ENCODE results near the gene OPTN. TPM values are rescaled to one million over a fixed set of nuclear protein-coding genes. Genes with fewer than 3 reads are reported as not detected.

OPTN gene
- total RNA-seq, 1 experiment from 2014 or later: 48.9 TPM

GRCh38 chr10:13136651-13137050 lies 36.7 kb downstream of the OPTN start:
- no peaks in the 10 kb centered on the region for H3K4me1 Mint-ChIP-seq (ENCODE audit: low read depth, unreplicated experiment)
- no peak overlapping the region for H3K4me3 Mint-ChIP-seq (ENCODE audit: low read depth, unreplicated experiment)
- CTCF ChIA-PET: interaction anchor here (0.7 kb wide), 1 partner anchor 736 kb away, joined by 6 read pairs; no protein-coding TSS in a partner anchor
- DNase-seq: no peak
- no TSS peak for BruUV-seq (replicated peaks)
- H3K27ac Mint-ChIP-seq (ENCODE audit: unreplicated experiment): no peak overlapping the region
- peaks cover 11% of the 10 kb centered on the region for H3K36me3 Mint-ChIP-seq (ENCODE audit: insufficient read depth, unreplicated experiment)
- H3K9me3 Mint-ChIP-seq (ENCODE audit: low read depth, unreplicated experiment): no peaks in the 10 kb centered on the region
- no peaks in the 10 kb centered on the region for H3K27me3 Mint-ChIP-seq (ENCODE audit: unreplicated experiment)
- intact Hi-C loops (cut with micrococcal nuclease; ENCODE audit: unreplicated experiment): no loop called here
- TF ChIP-seq CTCF (IDR thresholded peaks at IDR 0.05; ENCODE audit: unreplicated experiment): no peak

- no peaks in the 10 kb centered on the region for H3K9me3 Mint-ChIP-seq (ENCODE audit: low read depth, unreplicated experiment)
- no peak for DNase-seq
- H3K27ac Mint-ChIP-seq (ENCODE audit: unreplicated experiment): no peak overlapping the region
- no peak for TF ChIP-seq CTCF (IDR thresholded peaks at IDR 0.05; ENCODE audit: unreplicated experiment)
- no peak overlapping the region for H3K4me3 Mint-ChIP-seq (ENCODE audit: low read depth, unreplicated experiment)
- CTCF ChIA-PET: no interaction called here
- BruUV-seq (replicated peaks): no TSS peak
- H3K36me3 Mint-ChIP-seq (ENCODE audit: insufficient read depth, unreplicated experiment): peaks cover 5% of the 10 kb centered on the region
- intact Hi-C loops (cut with micrococcal nuclease; ENCODE audit: unreplicated experiment): no loop called here
- H3K27me3 Mint-ChIP-seq (ENCODE audit: unreplicated experiment): no peaks in the 10 kb centered on the region
- no peaks in the 10 kb centered on the region for H3K4me1 Mint-ChIP-seq (ENCODE audit: low read depth, unreplicated experiment)
Measured at GRCh38 chr10:13139150-13139549, 39.2 kb downstream of the OPTN start.

- intact Hi-C loops (cut with micrococcal nuclease; ENCODE audit: unreplicated experiment): no loop called here
- no peaks in the 10 kb centered on the region for H3K4me1 Mint-ChIP-seq (ENCODE audit: low read depth, unreplicated experiment)
- no peak for DNase-seq
- H3K4me3 Mint-ChIP-seq (ENCODE audit: low read depth, unreplicated experiment): no peak overlapping the region
- no peak for TF ChIP-seq CTCF (IDR thresholded peaks at IDR 0.05; ENCODE audit: unreplicated experiment)
- CTCF ChIA-PET: no interaction called here
- BruUV-seq (replicated peaks): no TSS peak
- H3K27me3 Mint-ChIP-seq (ENCODE audit: unreplicated experiment): no peaks in the 10 kb centered on the region
- H3K27ac Mint-ChIP-seq (ENCODE audit: unreplicated experiment): no peak overlapping the region
- peaks cover 5% of the 10 kb centered on the region for H3K36me3 Mint-ChIP-seq (ENCODE audit: insufficient read depth, unreplicated experiment)
- peaks cover 1% of the 10 kb centered on the region for H3K9me3 Mint-ChIP-seq (ENCODE audit: low read depth, unreplicated experiment)
Measured at GRCh38 chr10:13139676-13140075, 39.7 kb downstream of the OPTN start.

GRCh38 chr10:13140627-13141190 lies 40.7 kb downstream of the OPTN start:
- no peak for DNase-seq
- peaks cover 2% of the 10 kb centered on the region for H3K9me3 Mint-ChIP-seq (ENCODE audit: low read depth, unreplicated experiment)
- intact Hi-C loops (cut with micrococcal nuclease; ENCODE audit: unreplicated experiment): no loop called here
- no peaks in the 10 kb centered on the region for H3K27me3 Mint-ChIP-seq (ENCODE audit: unreplicated experiment)
- H3K4me3 Mint-ChIP-seq (ENCODE audit: low read depth, unreplicated experiment): no peak overlapping the region
- no TSS peak for BruUV-seq (replicated peaks)
- peaks cover 5% of the 10 kb centered on the region for H3K36me3 Mint-ChIP-seq (ENCODE audit: insufficient read depth, unreplicated experiment)
- CTCF ChIA-PET: no interaction called here
- no peaks in the 10 kb centered on the region for H3K4me1 Mint-ChIP-seq (ENCODE audit: low read depth, unreplicated experiment)
- no peak overlapping the region for H3K27ac Mint-ChIP-seq (ENCODE audit: unreplicated experiment)
- TF ChIP-seq CTCF (IDR thresholded peaks at IDR 0.05; ENCODE audit: unreplicated experiment): no peak
